Stimulated activated CD8-positive, alpha-beta memory T cell treated with anti-CD3 and anti-CD28 coated beads, Interleukin-12 subunit alpha, Interleukin-12 subunit beta, amount 100 ng/mL, for 24 hours (primary cell): Measurements from ENCODE around the gene NBAS.
"Not testable (repeated sequence)": the region's sequence is repeated elsewhere in the genome, so short reads cannot be mapped to it uniquely, and the experiment has no call there.

ENCODE experiments used
- DNase-seq: peaks from one replicate; pipeline ENCODE4 v3.0.0-alpha.2; 2020; ENCODE audit errors: extremely low read depth

The NBAS gene

GRCh38 chr2:15210542-15210941 lies 350.6 kb downstream of the NBAS start:
- not testable (repeated sequence) for DNase-seq

- no peak for DNase-seq
These were observed 354.7 kb downstream of the NBAS start for GRCh38 chr2:15206419-15206818.

- no peak for DNase-seq
These were observed 355.6 kb downstream of the NBAS start for GRCh38 chr2:15205562-15205961.

- no peak for DNase-seq
These were observed 360.1 kb downstream of the NBAS start for GRCh38 chr2:15201009-15201408.

GRCh38 chr2:15200581-15200980 lies 360.6 kb downstream of the NBAS start:
- no peak for DNase-seq

GRCh38 chr2:15198051-15198450 lies 363.1 kb downstream of the NBAS start:
- no peak for DNase-seq

GRCh38 chr2:15195813-15196212 lies 365.3 kb downstream of the NBAS start:
- DNase-seq, result no peak

GRCh38 chr2:15191789-15192188 lies 369.3 kb downstream of the NBAS start:
- DNase-seq, result no peak

- no peak for DNase-seq
These were observed 371.9 kb downstream of the NBAS start for GRCh38 chr2:15189216-15189615.

GRCh38 chr2:15187702-15188101 lies 373.4 kb downstream of the NBAS start:
- DNase-seq, result no peak

GRCh38 chr2:15186118-15186517 lies 375.0 kb downstream of the NBAS start:
- no peak for DNase-seq

- no peak for DNase-seq
These were observed 376.6 kb downstream of the NBAS start for GRCh38 chr2:15184491-15184890.

GRCh38 chr2:15182275-15182674 lies 378.9 kb downstream of the NBAS start:
- no peak for DNase-seq

- DNase-seq, result no peak
These were observed 379.9 kb downstream of the NBAS start for GRCh38 chr2:15181092-15181745.

GRCh38 chr2:15180379-15180778 lies 380.8 kb downstream of the NBAS start:
- DNase-seq, result no peak

- DNase-seq, result no peak
These were observed 382.2 kb downstream of the NBAS start for GRCh38 chr2:15178946-15179345.

GRCh38 chr2:15177103-15177502 lies 384.0 kb downstream of the NBAS start:
- DNase-seq, result peak; percentile 31

GRCh38 chr2:15176604-15177003 lies 384.5 kb downstream of the NBAS start:
- DNase-seq, result no peak

- DNase-seq, result no peak
These were observed 386.6 kb downstream of the NBAS start for GRCh38 chr2:15174567-15174966.

- DNase-seq, result no peak
These were observed 387.6 kb downstream of the NBAS start for GRCh38 chr2:15173501-15173900.

- DNase-seq, result no peak
These were observed 388.3 kb downstream of the NBAS start for GRCh38 chr2:15172825-15173224.

GRCh38 chr2:15170070-15170775 lies 390.9 kb downstream of the NBAS start:
- DNase-seq, result no peak

- DNase-seq, result no peak
These were observed 391.6 kb downstream of the NBAS start for GRCh38 chr2:15169326-15170069.
